Measurements from ENCODE around the gene FIGNL1. TPM values are rescaled to one million over a fixed set of nuclear protein-coding genes. Genes with fewer than 3 reads are reported as not detected.

Gene FIGNL1
- total and polyA plus RNA-seq, 10 of the 15 experiments (the other 5 are each of a cell fraction or from before 2014, with no cell fraction given), result 11.5 to 37.4 (median 29.0) TPM

GRCh38 chr7:50449881-50450589 is at the start of gene FIGNL1 (continued):
- no peak for TF ChIP-seq ZBTB4 (CRISPR knock-in tag; IDR thresholded peaks at IDR 0.05)
- no peak; the same call in 1 of the 2 replicates for TF ChIP-seq ZNF207 (IDR thresholded peaks at IDR 0.05; ENCODE audit: borderline replicate concordance)
- no peak for TF ChIP-seq EP300 (IDR thresholded peaks at IDR 0.05; ENCODE audit: borderline replicate concordance in 1 of 2, control insufficient read depth in 1 of 2, low read depth in 2 of 2, low read length in 2 of 2)
- TF ChIP-seq SIN3A (IDR thresholded peaks at IDR 0.05; ENCODE audit: low read depth, low read length), result peak; percentile 92
- no peak for TF ChIP-seq GABPA (IDR thresholded peaks at IDR 0.05; ENCODE audit: low read depth)
- TF ChIP-seq IRF5 (IDR thresholded peaks at IDR 0.05; ENCODE audit: borderline replicate concordance), result no peak
- TF ChIP-seq MYB (IDR thresholded peaks at IDR 0.05; ENCODE audit: borderline replicate concordance, low read depth, low read length), result no peak
- no peak for TF ChIP-seq FOS (IDR thresholded peaks at IDR 0.05; ENCODE audit: borderline replicate concordance, extremely low read depth, insufficient read length)
- TF ChIP-seq LARP7 (IDR thresholded peaks at IDR 0.05), result no peak
- TF ChIP-seq ZNF217 (IDR thresholded peaks at IDR 0.05), result 0 out of 2 replicates have a peak, but pooled peaks have one; percentile 28
- TF ChIP-seq ETV6 (conservative IDR thresholded peaks at IDR 0.05 in 1 of 2, IDR thresholded peaks at IDR 0.05 in 1 of 2; ENCODE audit: borderline replicate concordance in 1 of 2, low read depth in 1 of 2), result no peak
- no peak for TF ChIP-seq CEBPZ (IDR thresholded peaks at IDR 0.05; ENCODE audit: low read depth, low read length)
- peak; percentile 32 for TF ChIP-seq RELA (IDR thresholded peaks at IDR 0.05; ENCODE audit: borderline replicate concordance, partially characterized antibody)
- no peak for TF ChIP-seq CBX3 (IDR thresholded peaks at IDR 0.05; ENCODE audit: borderline replicate concordance, low read depth)
- no peak for TF ChIP-seq ASH2L (IDR thresholded peaks at IDR 0.05; ENCODE audit: borderline replicate concordance, low read depth)
- no peak for TF ChIP-seq PRDM15 (CRISPR knock-in tag; IDR thresholded peaks at IDR 0.05)
- no peak for TF ChIP-seq TCF7 (IDR thresholded peaks at IDR 0.05; ENCODE audit: borderline replicate concordance)
